COLO829 (cell line): ENCODE data around the gene LGALSL.
"Not testable (repeated sequence)": the region's sequence is repeated elsewhere in the genome, so short reads cannot be mapped to it uniquely, and the experiment has no call there.

Experiments
- DNase-seq: peaks from one replicate; pipeline ENCODE4 v3.0.0; 2012; ENCODE audit warnings: low spot score

LGALSL gene

DNA sequence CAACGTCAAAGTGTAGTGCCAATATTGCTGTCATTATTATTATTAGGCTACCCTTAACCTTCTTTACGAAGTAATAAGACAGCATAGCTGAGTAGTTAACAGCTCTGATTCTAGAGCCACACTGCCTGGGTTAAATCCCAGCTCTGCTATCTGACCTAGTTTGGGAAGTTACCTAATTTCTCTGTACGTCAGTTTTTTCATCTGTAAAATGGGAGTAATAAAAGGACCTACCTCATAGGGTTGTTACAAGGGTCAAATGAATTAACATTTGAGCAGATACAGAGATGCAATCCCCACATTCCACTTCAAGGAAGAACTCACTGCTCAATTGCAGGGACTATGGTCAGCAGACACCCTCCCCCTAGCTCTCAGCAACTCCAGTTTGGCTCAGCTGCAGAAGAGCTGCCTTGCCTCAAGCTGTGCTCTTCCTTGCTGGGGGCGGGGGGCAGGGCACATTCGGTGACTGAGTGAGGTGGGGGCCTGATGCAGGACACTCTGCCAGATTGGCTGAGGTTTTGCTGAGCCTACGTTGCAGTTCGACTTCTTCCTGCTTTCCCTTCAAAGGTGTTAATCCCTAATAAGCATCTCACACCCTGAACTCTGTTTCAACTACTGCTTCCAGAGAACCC lies 11.0 kb upstream of the LGALSL start:
- DNase-seq: no peak

DNA sequence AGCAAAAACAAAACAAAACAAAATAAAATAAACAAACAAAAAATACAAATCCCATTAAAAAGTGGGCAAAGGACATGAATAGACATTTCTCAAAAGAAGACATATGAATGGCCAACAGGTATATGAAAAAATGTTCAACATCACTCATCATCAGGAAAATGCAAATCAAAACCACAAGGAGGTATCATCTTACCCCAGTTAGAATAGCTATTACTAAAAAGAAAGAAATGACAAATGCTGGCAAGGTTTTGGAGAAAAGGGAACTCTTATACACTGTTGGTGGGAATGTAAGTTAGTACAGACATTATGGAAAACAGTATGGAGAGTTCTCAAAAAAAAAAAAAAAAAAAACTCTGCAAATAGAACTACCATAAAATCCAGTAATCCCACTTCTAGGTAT lies 8.0 kb upstream of the LGALSL start:
- DNase-seq: not testable (repeated sequence)

DNA sequence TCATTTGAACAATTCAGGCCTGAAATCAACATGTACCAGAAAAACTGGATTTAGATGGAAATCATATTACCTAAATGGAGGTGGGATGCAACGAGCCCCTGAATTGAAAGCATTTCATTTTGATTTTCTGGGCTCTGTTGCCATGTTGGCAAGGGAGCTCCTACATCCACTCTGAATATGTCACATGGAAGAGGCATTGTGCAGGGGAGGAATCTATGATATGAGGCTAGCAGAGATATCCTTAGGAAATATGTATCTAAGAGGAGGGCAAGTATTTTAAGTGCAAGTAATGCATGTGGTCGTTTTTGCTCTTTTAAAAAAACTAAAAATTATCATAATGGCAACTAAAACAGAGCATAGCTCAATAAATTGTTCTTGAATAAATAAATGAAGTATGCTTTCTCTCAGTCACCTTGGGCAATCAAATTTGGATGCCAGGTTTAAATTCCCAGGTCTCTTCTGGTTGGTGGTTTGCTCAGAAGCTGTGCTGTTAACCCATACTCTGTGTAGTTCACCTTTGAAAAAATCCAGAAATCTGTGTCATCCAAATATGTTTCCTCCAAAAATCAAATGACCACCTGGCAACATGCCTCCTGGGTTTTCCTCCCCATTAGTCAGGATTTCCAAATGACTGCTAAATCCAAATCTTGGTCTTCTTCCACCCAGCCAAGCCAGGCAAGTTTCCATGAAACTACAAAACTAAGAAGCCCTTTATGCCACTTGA lies 6.5 kb upstream of the LGALSL start:
- DNase-seq: no peak

DNA sequence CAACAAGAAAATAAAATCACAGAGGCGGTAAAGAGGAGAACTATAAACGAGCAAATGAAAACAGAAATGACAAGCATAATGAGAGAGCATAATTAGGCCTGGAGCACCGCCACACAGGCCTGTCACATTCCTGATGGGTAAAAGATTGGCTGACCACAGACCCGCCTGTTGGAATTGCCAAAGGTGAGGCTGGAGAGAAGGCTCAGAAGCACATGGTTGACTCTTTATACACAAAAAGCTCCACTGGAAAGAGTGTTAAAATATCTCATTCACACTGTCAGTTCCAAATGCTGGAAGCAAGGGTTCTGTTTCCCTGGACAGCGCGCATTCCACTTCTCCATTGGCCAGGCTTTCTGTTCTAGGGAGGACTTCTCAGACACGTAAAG lies 5.9 kb upstream of the LGALSL start:
- DNase-seq: no peak

DNA sequence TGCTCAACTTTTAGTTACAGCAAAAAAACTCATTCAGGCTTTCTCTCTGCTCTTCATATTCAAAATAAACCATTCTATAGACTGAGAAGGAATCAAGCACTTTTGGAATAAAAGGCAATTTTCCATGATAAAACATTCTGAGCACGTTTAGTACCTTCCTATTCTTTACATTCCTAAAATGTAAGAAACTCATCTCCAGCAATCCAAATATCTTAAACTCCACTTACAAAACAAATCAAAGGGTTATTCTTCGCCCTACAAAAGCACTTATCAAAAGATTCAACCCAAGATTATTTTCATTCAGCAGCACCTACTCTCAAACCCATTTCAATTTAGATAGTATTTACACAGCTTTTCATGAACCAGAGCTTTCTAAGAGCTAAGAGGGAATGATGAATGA lies 2.9 kb upstream of the LGALSL start:
- no peak for DNase-seq

DNA sequence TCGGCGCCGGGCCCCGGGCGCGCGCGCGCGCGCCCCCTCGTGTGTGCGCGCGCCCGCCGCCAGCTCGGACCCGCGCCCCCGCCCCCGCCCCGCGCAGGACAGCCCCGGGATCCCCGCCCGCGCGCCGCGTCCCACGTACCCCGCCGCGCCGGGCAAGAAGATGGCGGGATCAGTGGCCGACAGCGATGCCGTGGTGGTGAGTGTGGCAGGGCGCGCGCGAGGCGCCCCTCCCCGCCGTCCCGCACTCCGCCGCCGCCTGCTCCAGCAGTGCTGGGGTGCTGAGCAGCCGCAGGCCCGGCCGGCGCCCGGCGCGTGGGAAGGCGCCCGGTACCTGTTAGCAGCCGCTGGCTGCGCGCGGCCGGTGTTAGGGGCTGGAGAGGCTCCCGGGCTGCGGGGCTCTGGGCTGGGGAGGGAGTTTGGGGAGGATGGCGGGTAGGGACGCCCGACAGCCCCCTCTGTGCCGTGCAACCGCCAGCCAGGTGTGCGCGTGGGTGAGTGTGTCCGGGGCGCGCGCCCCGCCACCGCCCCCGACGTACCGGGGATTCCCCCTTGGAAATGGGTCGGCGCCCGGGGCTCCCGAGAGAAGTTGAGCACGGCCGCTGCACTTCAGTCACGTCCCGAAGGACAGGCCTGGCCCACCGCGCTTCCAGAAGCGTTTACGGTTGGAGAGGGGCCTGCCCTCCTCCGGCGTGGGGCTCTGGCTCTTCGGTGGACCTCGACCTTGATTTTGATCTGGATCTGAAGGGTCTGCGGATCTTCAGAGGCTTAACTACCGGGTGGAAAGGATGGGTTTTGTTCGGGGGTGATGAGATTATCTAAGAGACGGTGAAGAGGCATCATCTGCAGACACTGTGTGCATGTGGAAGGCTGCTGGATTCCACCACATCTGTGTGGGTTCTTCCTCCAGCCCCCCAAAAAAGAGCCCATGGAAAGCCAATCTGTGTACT lies 697 bp downstream of the LGALSL start:
- no peak for DNase-seq

DNA sequence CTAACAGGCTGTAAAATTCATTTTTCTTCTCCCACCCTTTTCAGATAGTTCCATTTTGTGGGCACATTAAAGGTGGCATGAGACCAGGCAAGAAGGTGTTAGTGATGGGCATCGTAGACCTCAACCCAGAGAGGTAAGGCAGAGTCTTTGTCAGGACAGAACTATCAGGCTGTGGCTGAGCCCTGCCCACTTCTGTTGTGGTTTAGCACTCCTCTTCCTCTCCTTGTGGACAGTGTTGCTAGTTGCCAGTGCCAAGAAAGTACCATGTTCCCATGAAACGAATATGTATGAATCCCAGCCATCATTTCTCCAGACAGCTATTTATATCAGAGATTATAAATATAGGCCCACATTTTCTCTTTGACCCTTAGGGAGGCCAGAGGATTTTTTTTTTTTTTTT lies 1.6 kb downstream of the LGALSL start:
- DNase-seq: no peak

DNA sequence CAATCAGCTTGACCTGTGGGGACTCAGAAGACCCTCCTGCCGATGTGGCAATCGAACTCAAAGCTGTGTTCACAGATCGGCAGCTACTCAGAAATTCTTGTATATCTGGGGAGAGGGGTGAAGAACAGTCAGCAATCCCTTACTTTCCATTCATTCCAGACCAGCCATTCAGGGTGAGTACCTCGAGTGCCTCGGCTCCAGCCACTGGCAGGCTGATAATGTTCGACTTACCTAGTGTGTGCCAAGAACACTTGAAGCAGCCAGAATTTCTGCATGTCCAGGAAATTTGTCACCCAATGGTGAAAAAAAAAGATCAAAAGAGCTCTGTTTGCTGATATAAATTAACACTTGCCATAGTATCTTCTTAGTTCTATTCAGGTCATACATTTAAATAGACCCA lies 2.3 kb downstream of the LGALSL start:
- no peak for DNase-seq

DNA sequence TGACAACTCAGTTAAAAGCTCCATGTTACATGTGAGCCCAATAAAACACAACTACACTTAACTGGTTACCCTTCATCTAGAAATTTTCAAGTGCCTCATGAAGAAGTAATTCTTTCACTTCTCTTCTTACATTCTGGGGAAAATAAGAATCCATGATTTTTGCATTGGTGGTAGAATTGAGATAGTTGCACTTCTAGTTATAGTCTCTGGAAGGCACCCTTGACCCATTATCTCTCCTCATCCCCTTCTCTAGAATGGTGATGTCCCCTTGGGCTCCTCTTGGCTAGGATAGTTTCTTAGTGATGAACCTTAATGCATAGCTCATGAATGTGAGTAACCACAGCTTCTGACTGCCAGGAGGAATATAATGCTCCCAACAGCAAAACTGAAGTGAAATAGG lies 3.6 kb downstream of the LGALSL start:
- DNase-seq: no peak

DNA sequence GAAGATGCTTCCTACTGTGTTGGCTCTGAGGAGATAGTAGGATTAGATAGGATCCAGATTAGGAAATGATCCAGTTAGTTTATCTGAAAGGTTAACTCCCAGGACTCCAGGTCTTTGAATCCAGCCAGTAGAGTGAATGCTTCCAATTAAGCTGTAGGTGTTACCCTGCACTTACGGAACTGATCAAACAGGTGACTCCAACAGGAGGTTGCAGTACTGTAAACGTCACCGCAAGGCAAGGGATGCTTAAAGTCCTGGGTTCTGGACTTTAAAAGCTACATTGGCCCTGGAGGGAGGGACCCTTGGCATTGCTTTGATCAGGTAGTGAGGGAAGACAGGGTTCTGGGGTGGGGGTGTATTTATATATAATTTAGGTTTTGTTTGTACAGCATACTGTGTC lies 5.6 kb downstream of the LGALSL start:
- DNase-seq: no peak

DNA sequence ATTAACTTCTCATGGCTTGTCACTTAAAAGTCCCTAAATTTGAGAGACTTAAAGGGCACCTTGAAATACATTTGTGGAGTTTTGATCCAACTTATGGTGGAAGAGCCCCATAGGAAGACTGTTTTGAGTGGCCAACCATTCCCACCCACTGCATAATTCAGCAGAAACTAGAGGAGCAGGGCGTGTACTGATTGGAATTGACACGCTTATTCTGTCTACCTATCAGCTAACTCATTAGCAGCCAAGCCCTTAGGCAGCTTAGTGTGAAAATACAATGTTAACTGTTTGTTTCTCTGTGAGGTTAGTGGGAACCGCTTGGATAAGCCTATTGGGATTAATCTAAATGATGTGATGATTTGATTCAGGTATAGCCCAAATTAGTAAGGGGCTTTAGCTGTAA lies 6.4 kb downstream of the LGALSL start:
- no peak for DNase-seq

DNA sequence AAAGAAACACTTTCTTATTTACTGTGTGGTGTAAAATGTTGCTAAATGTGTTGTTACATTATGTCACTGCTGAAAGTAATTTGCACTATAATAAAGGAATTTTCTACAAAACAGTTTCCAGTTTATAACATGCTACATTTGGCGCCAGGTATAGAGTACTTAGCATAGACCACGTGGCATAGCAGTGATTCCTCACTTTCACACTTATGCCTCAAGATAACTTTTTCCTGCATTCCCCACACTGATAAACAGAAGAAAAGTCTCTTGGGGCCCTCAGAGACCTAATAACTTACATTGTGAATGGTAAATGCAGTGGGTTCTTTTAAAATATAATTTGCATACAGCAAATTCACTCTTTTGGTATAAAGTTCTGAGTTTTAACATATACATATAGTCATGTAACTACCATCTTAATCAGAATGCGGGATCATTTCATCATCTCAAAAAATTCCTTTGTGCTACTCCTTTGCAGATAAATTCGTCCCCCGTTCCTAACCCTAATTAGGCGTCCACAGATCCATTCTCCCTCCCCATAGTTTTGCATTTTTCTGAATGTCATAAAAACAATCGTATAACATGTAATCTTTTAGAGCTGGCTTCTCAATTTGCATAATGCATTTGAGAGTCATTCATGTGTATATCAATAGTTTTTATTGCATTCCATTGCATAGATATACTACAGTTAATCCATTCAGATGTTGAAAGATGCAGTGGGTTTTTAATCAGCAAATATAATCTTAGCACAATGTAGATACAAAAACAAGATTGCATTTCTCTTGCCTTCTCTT lies 7.5 kb downstream of the LGALSL start:
- no peak for DNase-seq

DNA sequence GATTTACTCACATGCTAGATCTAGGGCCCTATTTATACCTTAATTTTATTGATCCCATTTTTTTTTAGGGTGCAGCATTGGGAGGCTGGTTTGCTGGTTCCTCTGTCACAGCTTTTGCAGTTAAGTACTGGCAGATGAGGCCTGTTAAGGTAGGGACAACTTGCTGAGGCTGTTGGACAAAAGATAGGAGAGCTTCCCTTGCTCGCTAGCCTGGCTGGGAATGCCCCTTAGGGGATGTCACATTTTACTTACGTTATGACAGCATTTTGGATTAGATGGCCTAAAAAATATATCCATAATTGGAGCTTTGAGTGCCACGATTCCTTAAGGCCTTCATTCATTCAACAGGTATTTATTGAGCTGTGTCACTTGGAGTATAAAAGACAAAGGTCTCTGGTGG lies 8.2 kb downstream of the LGALSL start:
- no peak for DNase-seq

DNA sequence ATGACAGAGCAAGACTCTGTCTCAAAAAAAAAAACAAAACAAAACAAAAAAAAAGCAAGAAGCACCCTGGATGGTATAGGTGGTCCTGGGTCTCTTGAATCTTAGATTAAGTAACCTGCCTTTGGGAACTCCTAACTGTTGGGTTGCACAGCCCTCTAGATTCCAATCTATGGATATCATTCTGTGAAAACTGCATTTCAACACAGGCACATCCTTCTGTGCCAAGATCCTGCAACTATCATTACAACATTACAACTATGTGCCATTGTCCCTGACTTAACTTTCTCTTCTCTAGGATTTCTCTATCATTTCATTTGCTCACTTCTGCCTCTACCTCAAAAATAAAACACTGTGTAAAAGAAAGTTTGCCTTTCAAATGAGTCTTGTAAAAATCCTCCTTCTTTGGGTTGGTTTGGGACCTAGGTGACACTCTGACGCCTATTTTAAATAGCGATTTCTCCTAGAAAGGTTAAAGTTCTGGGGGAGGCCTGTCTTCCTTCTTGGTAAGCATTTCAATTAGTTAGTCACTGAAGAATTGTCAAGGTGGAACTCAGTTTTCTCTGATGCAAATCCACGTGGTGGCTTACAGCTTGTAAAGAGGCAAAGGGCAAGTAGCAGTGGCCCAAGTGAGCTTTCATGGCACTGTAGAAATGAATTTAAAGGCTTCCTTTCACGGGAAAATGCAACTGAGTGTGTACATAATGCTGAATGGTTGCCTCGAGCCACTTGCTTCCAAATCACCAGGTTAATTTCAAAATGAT lies 9.2 kb downstream of the LGALSL start:
- no peak for DNase-seq

DNA sequence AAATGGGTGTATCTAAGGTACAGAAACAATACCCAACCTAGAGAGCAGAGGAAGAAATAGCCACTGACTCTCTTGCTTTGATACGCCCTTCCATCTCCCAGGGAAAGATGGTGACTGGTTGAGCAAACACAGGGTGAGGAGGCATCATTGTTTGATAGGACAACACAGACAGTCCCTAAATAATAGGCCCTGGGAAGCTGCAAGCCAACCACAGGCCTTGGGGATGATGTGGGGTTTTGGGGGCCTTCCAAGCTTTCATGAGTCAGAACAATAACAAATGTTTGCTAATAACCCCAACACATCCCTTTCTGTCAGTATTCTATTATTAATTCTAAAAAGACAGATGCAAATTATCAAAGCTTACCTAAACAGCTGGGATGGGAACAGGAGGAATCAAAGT lies 9.8 kb downstream of the LGALSL start:
- no peak for DNase-seq

DNA sequence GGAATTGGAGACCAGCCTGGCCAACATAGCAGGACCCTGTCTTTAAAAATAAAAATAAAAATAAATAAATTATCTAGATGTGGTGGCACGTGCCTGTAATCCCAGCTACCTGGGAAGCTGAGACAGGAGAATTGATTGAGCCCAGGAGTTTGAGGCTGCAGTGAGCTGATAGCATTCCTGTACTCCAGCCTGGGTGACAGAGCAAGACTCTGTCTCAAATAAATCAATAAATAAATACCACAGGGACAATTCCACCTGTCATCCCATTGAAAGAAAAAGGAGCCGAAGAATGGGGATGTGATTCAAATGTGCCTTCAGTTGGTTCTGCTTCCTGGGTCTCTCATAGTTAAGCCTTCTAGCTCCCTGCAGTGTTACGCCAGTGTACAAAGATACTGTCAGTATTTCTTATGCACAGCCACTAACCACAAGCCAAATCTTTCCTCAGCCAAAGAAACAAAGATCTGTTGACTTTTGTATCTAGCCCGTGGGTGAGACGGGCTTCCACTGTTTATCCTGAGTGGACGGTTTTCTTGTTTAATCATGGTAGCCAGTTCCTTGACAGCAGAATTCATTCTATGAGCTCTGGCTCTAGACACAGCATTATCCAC lies 12.6 kb downstream of the LGALSL start:
- DNase-seq: no peak

DNA sequence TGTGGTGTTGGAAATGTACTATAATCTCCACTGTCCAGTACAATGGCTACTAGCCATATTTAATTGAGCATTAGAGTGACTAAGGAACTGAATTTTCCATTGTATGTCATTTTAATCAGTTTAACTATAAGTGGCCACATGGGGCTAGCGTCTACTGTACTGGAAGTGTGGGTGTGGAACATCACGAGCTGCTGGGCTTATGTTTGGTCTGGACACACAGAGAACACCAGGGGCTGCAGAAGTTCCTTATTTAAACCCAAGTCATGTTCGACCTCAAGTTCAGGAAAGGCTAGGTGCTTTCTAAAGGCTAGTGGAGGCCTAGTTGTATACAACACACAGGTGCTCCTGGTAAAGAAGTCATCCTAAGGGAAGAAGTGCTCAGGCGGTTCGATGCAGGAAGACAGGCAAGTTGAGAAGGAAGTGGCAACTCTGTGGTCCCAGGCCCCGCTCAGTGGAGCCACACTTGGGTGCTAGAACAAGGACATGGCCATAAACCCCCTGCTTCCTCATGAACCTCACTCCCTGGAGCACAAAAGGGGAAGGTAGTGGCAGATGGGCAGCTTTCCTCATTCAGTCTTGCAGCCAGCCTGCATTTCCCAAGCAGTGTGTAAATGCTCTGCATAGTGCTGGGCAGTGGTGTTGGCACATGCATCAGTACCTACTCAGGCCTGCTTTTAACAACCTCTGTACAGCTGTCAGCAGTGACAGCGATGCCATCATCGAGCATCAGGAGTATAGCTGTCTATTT lies 13.3 kb downstream of the LGALSL start:
- DNase-seq: no peak

DNA sequence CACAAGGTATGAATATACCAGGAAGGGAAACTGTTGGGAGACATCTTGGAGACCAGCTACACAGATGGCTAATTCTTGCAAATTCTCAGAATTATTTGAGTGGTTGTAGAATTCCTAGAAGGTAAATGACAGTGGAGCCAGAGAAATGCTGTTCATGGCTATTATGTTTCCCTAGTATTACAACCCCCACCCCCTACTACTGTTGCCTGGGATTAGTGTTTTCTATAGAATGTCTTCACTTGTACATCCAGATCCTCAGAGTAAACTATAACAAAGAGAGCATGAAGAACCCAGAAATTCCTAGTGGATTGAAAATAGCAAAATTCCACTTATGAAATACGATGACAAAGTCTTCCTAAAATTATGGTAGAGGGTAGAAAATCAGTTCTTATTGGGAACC lies 15.3 kb downstream of the LGALSL start:
- no peak for DNase-seq

DNA sequence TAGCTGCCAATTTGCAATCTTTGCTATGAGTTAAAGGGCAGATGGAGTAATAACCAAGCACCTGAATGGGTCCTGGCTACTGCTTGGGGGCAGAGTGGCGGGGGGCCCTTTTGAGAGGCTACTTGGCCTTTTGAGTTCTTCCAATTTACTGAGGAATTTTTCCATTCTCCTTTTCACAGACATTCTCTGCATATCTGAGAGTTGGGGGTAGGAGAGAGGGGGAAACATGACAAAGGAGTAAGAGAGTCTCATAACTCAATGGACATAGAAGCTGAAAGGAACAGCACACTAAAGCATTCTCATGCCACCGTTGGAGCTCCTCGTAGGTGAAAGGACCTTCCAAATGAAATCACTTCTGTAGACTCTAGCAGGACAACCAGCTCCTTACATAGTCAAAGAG lies 16.1 kb downstream of the LGALSL start:
- no peak for DNase-seq

DNA sequence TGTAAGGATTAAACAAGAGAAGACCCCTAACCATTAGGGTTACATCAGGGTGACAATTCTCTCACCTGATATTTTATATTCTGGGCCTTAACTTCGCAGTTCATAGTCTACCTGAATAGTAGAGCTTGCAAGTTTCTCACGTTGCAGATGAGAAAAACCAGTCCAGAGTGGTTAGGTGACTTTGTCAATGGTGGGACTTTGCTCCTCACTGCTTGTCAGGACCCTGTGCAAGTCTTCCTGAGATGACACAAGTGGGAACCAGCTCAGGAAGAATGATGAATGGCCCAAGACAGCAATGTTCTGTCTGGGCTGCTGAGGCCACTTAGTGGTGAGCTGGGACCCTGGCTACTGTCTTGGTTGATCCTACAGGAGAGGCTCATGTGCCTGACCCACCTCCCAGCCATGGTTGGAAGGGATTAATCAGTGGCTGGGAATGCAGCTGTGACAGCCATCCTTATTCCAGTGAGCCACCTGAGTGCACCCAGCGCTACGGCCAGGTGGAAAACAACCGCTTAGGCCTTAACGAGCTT lies 16.9 kb downstream of the LGALSL start:
- DNase-seq: no peak
